ENCODE measurements around the gene TMEM201.

Gene TMEM201

DNA sequence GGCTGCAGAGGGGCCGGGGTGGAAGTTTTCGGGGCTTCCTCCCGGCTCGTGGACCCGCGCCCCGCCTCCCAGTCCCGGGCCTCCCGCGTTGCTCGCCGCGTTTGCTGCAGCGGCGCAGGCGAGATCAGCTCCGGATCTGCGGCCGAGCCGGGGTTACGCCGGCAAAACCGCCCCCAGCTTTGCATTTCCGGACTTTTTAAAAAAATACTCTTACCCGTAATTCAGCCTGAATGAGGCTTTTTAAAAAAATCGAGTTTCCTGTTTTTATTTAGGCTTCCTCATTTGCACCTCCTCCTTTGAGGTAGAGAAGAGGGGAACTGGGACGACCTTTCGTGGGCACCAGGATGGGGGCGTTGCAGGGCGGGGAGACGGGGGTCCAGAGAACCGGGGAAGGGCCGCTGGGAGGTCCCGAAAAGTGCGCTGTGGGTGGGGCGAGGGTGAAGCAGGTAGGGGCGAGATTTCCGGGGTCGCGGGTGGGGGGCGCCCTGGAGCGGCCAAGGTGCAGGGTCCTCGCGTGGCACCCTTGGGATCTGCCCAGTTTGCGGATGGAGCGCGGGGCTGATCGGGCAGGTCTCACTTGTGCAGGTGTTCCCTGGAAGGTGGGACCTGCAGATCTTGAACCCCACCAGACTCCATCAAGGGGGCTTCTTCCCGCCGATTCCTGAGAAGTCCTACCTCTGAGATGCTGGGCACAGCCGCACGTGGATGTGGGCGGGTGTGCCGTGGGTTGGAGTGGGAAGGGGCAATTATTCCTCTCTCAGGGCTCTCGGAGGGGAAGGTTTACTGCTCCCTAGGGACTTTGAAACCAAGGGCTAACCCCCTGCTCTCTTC, 63.9 kb downstream of the TMEM201 start:
- TF ChIP-seq, protein P1, sequence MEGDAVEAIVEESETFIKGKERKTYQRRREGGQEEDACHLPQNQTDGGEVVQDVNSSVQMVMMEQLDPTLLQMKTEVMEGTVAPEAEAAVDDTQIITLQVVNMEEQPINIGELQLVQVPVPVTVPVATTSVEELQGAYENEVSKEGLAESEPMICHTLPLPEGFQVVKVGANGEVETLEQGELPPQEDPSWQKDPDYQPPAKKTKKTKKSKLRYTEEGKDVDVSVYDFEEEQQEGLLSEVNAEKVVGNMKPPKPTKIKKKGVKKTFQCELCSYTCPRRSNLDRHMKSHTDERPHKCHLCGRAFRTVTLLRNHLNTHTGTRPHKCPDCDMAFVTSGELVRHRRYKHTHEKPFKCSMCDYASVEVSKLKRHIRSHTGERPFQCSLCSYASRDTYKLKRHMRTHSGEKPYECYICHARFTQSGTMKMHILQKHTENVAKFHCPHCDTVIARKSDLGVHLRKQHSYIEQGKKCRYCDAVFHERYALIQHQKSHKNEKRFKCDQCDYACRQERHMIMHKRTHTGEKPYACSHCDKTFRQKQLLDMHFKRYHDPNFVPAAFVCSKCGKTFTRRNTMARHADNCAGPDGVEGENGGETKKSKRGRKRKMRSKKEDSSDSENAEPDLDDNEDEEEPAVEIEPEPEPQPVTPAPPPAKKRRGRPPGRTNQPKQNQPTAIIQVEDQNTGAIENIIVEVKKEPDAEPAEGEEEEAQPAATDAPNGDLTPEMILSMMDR (IDR thresholded peaks at IDR 0.05): no peak
- TF ChIP-seq ZFX (IDR thresholded peaks at IDR 0.05; ENCODE audit: borderline replicate concordance): no peak
- no peak overlapping the region for H3K27ac ChIP-seq

DNA sequence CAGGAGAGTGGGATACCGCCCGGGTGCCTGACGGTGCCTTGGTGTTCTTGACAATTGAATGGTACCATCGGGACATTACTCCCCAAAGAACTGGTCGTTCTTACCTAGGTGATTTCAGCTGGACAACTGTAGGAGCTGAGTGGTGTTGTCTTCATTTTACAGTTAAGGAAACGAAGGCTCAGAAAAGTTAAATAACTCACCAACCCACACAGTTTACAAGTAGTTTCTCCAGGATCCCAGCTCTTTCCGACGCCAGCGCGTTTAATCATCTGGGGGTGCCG, 64.4 kb downstream of the TMEM201 start:
- no peak for TF ChIP-seq ZFX (IDR thresholded peaks at IDR 0.05; ENCODE audit: borderline replicate concordance)
- no peak overlapping the region for H3K27ac ChIP-seq

DNA sequence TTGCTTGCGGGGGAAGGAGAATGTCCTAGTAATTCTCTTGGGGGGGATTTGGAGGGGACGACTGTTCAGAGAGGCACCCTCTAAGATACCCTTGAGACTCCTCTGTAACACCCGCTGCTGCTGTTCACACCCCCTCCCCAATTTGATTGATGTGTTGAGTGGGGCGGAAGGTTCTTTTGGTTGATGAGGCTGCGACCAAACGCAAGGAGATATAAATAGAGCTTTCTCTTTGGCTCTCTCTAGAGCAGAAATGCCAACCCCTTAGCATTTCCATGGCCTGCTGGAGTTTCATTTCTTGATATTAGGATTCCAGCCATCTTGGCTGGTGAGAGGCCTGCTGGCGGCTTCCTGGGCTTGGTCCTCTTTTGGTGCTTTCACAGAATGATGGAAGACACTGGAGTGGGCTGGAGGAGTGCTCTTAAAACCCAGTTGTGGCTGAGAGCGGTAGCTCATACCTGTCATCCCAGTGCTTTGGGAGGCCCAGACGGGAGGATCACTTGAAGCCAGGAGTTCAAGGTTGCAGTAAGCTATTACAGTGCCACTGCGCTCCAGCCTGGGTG, 64.9 kb downstream of the TMEM201 start:
- H3K27ac ChIP-seq: no peak overlapping the region
- TF ChIP-seq, protein P1 (IDR thresholded peaks at IDR 0.05): no peak
- no peak for TF ChIP-seq ZFX (IDR thresholded peaks at IDR 0.05; ENCODE audit: borderline replicate concordance)

DNA sequence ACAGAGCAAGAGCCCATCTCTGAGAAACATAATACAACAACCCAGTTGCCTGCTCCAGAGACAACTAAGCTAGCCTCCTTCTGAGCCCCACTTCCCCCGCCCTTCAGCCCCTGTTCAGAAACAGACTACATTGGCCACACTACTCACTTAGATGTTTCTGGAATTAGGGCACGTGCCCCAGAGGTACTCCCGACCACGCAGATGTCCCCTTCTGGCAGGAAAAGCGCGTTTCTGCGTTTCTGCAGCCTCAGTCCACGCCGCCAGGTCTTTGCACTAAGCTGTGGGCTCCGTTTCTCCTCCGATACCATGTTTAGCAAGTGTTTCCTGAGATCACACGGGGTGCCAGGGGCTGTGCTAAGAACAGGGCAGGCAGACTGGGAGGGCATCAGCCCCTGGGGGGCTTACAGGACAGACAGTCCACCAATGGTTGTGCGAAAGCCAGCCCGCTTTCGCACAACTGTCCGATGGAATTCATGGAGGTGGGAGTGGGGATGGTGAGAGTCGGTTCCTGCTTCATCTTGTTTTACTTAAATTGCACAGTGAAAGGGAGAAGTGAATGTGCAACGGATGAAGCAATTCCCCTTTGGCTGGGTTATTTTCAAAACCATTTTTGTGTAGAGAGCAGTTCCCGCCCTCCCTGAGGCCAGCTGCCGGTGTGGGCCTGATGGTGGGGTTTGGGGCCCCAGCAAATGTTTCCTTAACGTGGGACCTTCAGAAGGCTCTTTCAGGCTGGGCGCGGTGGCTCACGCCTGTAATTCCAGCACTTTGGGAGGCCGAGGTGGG, 65.5 kb downstream of the TMEM201 start:
- no peak overlapping the region for H3K27ac ChIP-seq
- TF ChIP-seq, protein P1 (IDR thresholded peaks at IDR 0.05): no peak
- TF ChIP-seq ZFX (IDR thresholded peaks at IDR 0.05; ENCODE audit: borderline replicate concordance): no peak

DNA sequence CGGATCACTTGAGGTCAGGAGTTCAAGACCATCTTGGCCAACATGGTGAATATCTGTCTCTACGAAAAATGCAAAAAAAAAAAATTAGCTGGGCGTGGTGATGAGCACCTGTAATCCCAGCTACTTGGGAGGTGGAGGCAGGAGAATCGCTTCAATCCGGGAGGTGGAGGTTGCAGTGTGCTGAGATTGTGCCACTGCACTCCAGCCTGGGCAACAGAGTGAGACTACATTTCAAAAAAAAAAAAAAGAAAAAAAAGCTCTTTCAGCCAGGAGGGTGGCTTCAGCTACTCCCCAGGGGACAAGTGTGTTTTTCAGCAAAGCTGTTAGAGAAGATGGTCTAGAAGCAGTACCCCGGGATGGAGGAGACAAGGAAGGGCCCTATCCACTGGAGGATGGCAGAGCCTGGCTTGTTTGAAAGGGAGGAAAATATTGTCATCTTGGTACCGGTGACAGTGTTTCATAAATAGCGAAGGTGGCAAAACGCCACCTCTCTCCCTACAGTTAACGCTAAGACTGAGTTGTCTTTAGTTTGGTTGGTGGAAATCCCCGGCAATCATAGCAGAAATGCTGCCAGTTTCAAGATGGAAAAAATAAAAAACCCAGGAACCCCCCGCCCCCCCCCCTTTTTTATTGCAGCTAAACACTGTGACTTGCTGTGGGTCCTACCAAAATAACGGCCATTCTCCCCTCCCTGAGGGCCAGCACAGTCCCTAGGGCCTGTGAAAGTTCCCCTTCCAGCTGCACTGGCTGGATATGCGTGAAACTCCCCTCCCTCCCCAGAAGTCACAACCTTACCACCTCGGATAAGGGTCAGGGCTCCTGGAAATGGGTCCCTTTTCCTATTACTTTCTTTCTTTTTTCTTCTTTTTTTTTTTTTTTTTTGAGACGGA, 66.4 kb downstream of the TMEM201 start:
- H3K27ac ChIP-seq: no peak overlapping the region
- no peak for TF ChIP-seq ZFX (IDR thresholded peaks at IDR 0.05; ENCODE audit: borderline replicate concordance)
- TF ChIP-seq, protein P1 (IDR thresholded peaks at IDR 0.05): no peak

DNA sequence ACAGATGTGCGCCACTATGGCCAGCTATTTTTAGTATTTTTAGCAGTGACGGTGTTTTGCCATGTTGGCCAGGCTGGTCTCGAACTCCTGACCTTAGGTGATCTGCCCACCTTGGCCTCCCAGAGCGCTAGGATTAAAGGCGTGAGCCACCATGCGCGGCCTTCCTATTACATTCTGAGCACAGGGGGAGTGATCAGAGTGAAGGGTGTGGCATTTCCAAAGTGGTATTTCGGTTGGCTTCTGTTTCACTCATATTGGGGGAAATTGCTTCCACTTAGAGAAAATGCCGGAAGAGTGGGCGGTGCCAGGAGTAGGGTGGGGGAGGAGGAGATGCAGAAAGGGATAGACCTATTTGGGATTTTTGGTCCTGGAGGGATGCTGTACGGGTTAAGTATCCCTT, 67.1 kb downstream of the TMEM201 start:
- no peak overlapping the region for H3K27ac ChIP-seq
- no peak for TF ChIP-seq ZFX (IDR thresholded peaks at IDR 0.05; ENCODE audit: borderline replicate concordance)
- TF ChIP-seq, protein P1 (IDR thresholded peaks at IDR 0.05): no peak

DNA sequence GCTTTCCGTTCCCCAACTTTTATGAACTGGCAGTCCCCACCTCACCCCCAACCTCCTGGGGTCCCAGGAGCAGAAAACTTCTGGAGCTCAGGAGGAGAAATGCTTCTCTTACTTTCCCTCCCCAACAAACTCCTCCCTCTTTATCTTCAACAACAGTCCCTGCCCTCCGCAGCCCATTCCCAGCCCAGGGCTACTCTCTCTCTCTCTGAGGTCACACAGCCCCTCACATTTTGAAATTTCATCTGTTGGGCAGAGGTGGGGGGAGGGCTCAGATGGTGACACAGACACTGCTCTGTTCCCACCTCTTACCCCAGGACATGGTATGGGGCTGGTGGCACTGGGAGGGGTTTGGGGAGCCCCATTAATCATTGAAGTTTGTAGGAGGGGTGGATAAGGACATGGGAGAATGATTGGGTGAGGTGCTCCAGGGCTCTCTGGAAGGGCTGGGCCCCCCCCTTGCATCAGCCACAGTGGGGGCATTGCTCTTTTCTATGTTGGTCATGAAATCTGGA, 68.9 kb downstream of the TMEM201 start:
- H3K27ac ChIP-seq: no peak overlapping the region
- TF ChIP-seq ZFX (IDR thresholded peaks at IDR 0.05; ENCODE audit: borderline replicate concordance): no peak
- TF ChIP-seq, protein P1 (IDR thresholded peaks at IDR 0.05): no peak

Measured in 22Rv1 (cell line).